Measurements from ENCODE around the gene FATE1.

FATE1 gene

DNA sequence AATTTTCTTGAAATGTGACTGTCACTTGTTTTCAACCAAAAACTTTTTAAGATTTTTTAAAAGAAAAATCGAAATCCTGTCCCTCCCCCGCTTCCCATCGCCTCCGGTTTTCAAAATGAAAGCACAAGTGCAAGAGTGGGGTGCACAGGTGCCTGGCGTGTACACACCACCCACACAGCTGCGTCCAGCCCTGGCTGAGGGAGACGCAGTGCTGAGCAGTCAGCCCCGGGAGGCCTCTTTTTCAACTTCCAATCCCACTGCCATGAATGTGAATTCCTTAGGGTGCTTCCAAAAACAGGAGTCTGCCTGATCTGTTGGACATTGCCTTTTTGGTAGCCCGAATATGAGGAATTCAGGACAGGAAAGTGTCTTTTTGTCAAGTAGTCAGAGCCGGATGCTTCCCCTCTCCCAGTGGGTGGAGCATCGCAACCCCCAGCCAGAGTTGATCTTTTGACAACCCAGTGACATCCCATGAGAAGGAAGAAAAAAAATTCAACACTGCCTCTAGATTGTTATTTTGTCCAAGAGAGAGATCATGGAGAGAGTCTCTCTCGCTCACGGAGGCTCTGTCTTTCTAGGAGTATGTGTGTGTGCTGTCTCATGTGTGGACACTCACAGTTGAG lies 11.7 kb upstream of the FATE1 start:
- no peak overlapping the region for H3K4me3 ChIP-seq (ENCODE audit: low read depth, low read length)
- TF ChIP-seq, protein P1, sequence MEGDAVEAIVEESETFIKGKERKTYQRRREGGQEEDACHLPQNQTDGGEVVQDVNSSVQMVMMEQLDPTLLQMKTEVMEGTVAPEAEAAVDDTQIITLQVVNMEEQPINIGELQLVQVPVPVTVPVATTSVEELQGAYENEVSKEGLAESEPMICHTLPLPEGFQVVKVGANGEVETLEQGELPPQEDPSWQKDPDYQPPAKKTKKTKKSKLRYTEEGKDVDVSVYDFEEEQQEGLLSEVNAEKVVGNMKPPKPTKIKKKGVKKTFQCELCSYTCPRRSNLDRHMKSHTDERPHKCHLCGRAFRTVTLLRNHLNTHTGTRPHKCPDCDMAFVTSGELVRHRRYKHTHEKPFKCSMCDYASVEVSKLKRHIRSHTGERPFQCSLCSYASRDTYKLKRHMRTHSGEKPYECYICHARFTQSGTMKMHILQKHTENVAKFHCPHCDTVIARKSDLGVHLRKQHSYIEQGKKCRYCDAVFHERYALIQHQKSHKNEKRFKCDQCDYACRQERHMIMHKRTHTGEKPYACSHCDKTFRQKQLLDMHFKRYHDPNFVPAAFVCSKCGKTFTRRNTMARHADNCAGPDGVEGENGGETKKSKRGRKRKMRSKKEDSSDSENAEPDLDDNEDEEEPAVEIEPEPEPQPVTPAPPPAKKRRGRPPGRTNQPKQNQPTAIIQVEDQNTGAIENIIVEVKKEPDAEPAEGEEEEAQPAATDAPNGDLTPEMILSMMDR (IDR thresholded peaks at IDR 0.05; ENCODE audit: control insufficient read depth, extremely low read depth, insufficient read depth) = no peak
- DNase-seq (ENCODE audit: low read depth) = no peak

GRCh38 chrX:151708821-151709220 lies 7.0 kb upstream of the FATE1 start:
- no peak overlapping the region for H3K4me3 ChIP-seq (ENCODE audit: low read depth, low read length)
- no peak for DNase-seq (ENCODE audit: low read depth)
- TF ChIP-seq, protein P1 (IDR thresholded peaks at IDR 0.05; ENCODE audit: control insufficient read depth, extremely low read depth, insufficient read depth) = no peak

DNA sequence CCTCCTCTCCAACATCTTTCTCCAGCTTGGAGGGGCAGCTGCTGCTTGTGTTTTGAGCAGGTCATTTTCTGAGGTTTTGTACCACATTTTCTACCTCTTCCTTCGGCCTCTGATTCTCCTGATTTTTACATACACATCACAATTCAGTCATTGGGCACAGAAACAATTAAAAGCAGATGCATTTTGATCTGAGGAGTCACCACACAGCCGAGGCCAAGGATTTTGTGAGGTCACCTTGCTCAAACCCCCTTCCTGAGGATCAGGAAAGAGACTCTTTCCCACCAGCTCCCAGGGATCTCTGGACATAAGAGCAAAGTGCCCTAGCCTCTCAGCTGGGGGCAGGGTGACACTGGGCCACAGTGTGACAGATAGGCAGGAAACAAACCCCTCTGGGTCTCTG lies 5.4 kb upstream of the FATE1 start:
- TF ChIP-seq, protein P1 (IDR thresholded peaks at IDR 0.05; ENCODE audit: control insufficient read depth, extremely low read depth, insufficient read depth) = no peak
- H3K4me3 ChIP-seq (ENCODE audit: low read depth, low read length) = no peak overlapping the region
- DNase-seq (ENCODE audit: low read depth) = no peak

GRCh38 chrX:151711154-151711553 lies 4.7 kb upstream of the FATE1 start:
- TF ChIP-seq, protein P1 (IDR thresholded peaks at IDR 0.05; ENCODE audit: control insufficient read depth, extremely low read depth, insufficient read depth) = no peak
- DNase-seq (ENCODE audit: low read depth) = no peak
- no peak overlapping the region for H3K4me3 ChIP-seq (ENCODE audit: low read depth, low read length)

DNA sequence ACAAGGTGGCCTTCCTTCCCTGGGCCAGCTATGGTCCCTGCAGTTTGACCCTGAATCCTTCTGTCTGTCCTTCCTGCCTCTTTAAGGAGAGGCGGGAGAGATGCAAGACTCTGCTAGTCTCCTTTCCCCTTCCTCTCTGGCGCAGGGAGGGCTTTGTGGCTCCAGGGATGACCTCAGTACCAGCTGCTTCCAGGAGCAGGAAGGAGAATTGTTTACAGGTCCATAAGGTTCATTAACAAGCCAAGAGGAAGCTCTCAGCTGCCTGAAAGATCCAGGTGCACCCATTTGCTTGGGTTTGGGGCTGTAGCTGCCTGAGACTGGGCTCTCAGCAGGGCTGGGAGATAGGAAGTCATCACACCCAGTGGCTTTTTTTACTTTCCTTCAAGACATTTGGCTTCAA lies 4.0 kb upstream of the FATE1 start:
- TF ChIP-seq, protein P1 (IDR thresholded peaks at IDR 0.05; ENCODE audit: control insufficient read depth, extremely low read depth, insufficient read depth) = no peak
- H3K4me3 ChIP-seq (ENCODE audit: low read depth, low read length) = no peak overlapping the region
- DNase-seq (ENCODE audit: low read depth) = peak; percentile 14

DNA sequence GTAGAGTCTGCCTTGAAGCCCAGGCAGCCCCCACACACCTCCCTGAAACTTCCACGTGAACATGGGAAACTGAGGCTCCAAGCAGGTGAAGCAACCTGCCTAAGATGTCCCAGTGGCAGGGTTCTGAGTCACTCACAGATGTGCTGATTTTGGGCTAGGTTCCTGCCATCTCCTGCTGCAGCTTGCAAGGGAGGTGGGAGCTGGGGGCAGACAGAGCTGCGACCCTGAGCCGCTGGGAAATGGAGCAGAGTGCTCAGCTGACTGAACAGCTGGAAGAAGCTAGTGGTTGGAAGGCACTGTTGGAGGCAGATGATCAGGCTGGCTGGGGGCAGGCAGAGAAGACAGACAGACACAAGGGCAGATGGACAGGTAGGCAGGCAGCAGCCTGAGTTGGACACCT lies 3.6 kb upstream of the FATE1 start:
- TF ChIP-seq, protein P1 (IDR thresholded peaks at IDR 0.05; ENCODE audit: control insufficient read depth, extremely low read depth, insufficient read depth) = no peak
- DNase-seq (ENCODE audit: low read depth) = no peak

GRCh38 chrX:151713849-151714248 lies 2.0 kb upstream of the FATE1 start:
- DNase-seq (ENCODE audit: low read depth) = no peak

More for the DNA sequence above, 3.6 kb upstream of the FATE1 start:
- no peak overlapping the region for H3K4me3 ChIP-seq (ENCODE audit: low read depth, low read length)

More at GRCh38 chrX:151713849-151714248, 2.0 kb upstream of the FATE1 start:
- no peak overlapping the region for H3K4me3 ChIP-seq (ENCODE audit: low read depth, low read length)
- TF ChIP-seq, protein P1 (IDR thresholded peaks at IDR 0.05; ENCODE audit: control insufficient read depth, extremely low read depth, insufficient read depth) = peak; percentile 50
